HepG2 (cell line): ENCODE data around the gene ADRM1. TPM values are rescaled to one million over a fixed set of nuclear protein-coding genes. Genes with fewer than 3 reads are reported as not detected.

Source experiments
- AGO2 ChIP-seq: fragments of 200-400 bp; formaldehyde crosslinking; optimal IDR thresholded peaks from 2 replicates; pipeline ENCODE3; 2017; ENCODE audit warnings: mild to moderate bottlenecking, low read depth, low read length, moderate library complexity
- AHDC1 ChIP-seq: sonication (generic); formaldehyde crosslinking; IDR thresholded peaks from 2 replicates; pipeline ENCODE4 v1.5.1; 2020; ENCODE audit warnings: mild to moderate bottlenecking, missing genetic modification reagents, borderline replicate concordance
- MIER2 ChIP-seq: IDR thresholded peaks from 2 replicates; pipeline ENCODE4 v1.6.1; 2016; ENCODE audit warnings: missing biosample characterization, missing genetic modification reagents
- NFIC ChIP-seq: IDR thresholded peaks from 2 replicates; pipeline ENCODE4 v1.6.1; 2012; ENCODE audit warnings: mild to moderate bottlenecking, low read length, inconsistent platforms
- PITX1 ChIP-seq: sonication (generic); formaldehyde crosslinking; IDR thresholded peaks from 2 replicates; pipeline ENCODE4 v1.5.1; 2020; ENCODE audit warnings: mild to moderate bottlenecking, missing genetic modification reagents
- RBFOX2 ChIP-seq: fragments of 200-400 bp; formaldehyde crosslinking; IDR thresholded peaks from 2 replicates; pipeline ENCODE4 v1.6.1; 2017; ENCODE audit warnings: low read depth, mild to moderate bottlenecking, low read length
- RORA ChIP-seq: sonication (generic); formaldehyde crosslinking; IDR thresholded peaks from 2 replicates; pipeline ENCODE4 v1.5.0; 2020; ENCODE audit warnings: mild to moderate bottlenecking, missing genetic modification reagents, moderate library complexity
- SCMH1 ChIP-seq: sonication (generic); formaldehyde crosslinking; IDR thresholded peaks from 2 replicates; pipeline ENCODE4 v1.9.0; 2021; ENCODE audit warnings: missing genetic modification reagents, mild to moderate bottlenecking, borderline replicate concordance
- STAT6 ChIP-seq: sonication (generic); formaldehyde crosslinking; IDR thresholded peaks from 2 replicates; pipeline ENCODE4 v1.4.0; 2020; ENCODE audit warnings: missing genetic modification reagents, mild to moderate bottlenecking, borderline replicate concordance
- TBX2 ChIP-seq: sonication (generic); formaldehyde crosslinking; IDR thresholded peaks from 2 replicates; pipeline ENCODE4 v1.5.0; 2020; ENCODE audit warnings: missing genetic modification reagents, mild to moderate bottlenecking, borderline replicate concordance
- TEF ChIP-seq: sonication (generic); formaldehyde crosslinking; IDR thresholded peaks from 2 replicates; pipeline ENCODE4 v1.5.0; 2020; ENCODE audit warnings: missing genetic modification reagents
- TOE1 ChIP-seq: sonication (generic); formaldehyde crosslinking; IDR thresholded peaks from 2 replicates; pipeline ENCODE4 v1.4.0; 2020; ENCODE audit warnings: mild to moderate bottlenecking, missing genetic modification reagents
- ZC3H13 ChIP-seq: sonication (generic); formaldehyde crosslinking; IDR thresholded peaks from 2 replicates; pipeline ENCODE4 v1.8.1; 2023; ENCODE audit warnings: mild to moderate bottlenecking, missing genetic modification reagents, moderate library complexity
- ZFYVE20 ChIP-seq: sonication (generic); formaldehyde crosslinking; IDR thresholded peaks from 2 replicates; pipeline ENCODE4 v1.8.0; 2023; ENCODE audit warnings: low read depth, mild to moderate bottlenecking, moderate library complexity, missing genetic modification reagents, borderline replicate concordance
- ZNF124 ChIP-seq: sonication (generic); formaldehyde crosslinking; IDR thresholded peaks from 2 replicates; pipeline ENCODE4 v1.4.0; 2020; ENCODE audit warnings: missing genetic modification reagents
- ZNF143 ChIP-seq: sonication (generic); formaldehyde crosslinking; IDR thresholded peaks from 2 replicates; pipeline ENCODE4 v1.4.0; 2020; ENCODE audit warnings: missing genetic modification reagents
- ZNF296 ChIP-seq: sonication (generic); formaldehyde crosslinking; conservative IDR thresholded peaks from 2 replicates; pipeline ENCODE4 v1.5.0; 2020; ENCODE audit warnings: mild to moderate bottlenecking, missing genetic modification reagents
- ZNF501 ChIP-seq: sonication (generic); formaldehyde crosslinking; IDR thresholded peaks from 2 replicates; pipeline ENCODE4 v1.5.1; 2020; ENCODE audit warnings: mild to moderate bottlenecking, moderate library complexity, missing genetic modification reagents
- ZNF615 ChIP-seq: sonication (generic); formaldehyde crosslinking; IDR thresholded peaks from 2 replicates; pipeline ENCODE4 v1.5.0; 2020; ENCODE audit warnings: mild to moderate bottlenecking, missing genetic modification reagents, borderline replicate concordance
- ZNF619 ChIP-seq: sonication (generic); formaldehyde crosslinking; IDR thresholded peaks from 2 replicates; pipeline ENCODE4 v1.4.0; 2020; ENCODE audit warnings: mild to moderate bottlenecking, missing genetic modification reagents
- ZNF652 ChIP-seq: IDR thresholded peaks from 2 replicates; pipeline ENCODE4 v1.6.1; 2016; ENCODE audit warnings: low read depth, borderline replicate concordance
- ZNF883 ChIP-seq: sonication (generic); formaldehyde crosslinking; IDR thresholded peaks from 2 replicates; pipeline ENCODE4 v1.5.1; 2020; ENCODE audit warnings: mild to moderate bottlenecking, missing genetic modification reagents; ENCODE audit errors: not compliant biosample characterization
- polyA plus RNA-seq, 8 experiments: library from polyadenylated mRNA; depleted of rRNA in 3 of 8; stranded (reverse) in 7 of 8; unstranded in 1 of 8; fragments of >200 nt; fragmentation: Illumina TruSeq in 4 of 8; extraction: Trizol in 4 of 8; gene quantifications; 2 replicates each; pipeline versions ENCODE4 v1.2.1 to v1.2.3, GENCODE V29; 2011 to 2016; ENCODE audit warnings: low read depth in 4 of 8, missing spikeins in 1 of 8, mixed read lengths in 1 of 8; ENCODE audit not compliant: insufficient read depth in 1 of 8
- total RNA-seq, 5 experiments: library from RNA; depleted of rRNA; stranded (reverse); fragments of >200 nt; fragmentation: Illumina TruSeq; extraction: Trizol; gene quantifications; 2 replicates each; pipeline ENCODE4 v1.2.3, GENCODE V29; 2016; ENCODE audit warnings: low read depth in 1 of 5

ADRM1 gene
- total and polyA plus RNA-seq, 2 of the 13 experiments (the other 11 are each of a cell fraction or from before 2014, with no cell fraction given), result 92.9 to 154 TPM

DNA sequence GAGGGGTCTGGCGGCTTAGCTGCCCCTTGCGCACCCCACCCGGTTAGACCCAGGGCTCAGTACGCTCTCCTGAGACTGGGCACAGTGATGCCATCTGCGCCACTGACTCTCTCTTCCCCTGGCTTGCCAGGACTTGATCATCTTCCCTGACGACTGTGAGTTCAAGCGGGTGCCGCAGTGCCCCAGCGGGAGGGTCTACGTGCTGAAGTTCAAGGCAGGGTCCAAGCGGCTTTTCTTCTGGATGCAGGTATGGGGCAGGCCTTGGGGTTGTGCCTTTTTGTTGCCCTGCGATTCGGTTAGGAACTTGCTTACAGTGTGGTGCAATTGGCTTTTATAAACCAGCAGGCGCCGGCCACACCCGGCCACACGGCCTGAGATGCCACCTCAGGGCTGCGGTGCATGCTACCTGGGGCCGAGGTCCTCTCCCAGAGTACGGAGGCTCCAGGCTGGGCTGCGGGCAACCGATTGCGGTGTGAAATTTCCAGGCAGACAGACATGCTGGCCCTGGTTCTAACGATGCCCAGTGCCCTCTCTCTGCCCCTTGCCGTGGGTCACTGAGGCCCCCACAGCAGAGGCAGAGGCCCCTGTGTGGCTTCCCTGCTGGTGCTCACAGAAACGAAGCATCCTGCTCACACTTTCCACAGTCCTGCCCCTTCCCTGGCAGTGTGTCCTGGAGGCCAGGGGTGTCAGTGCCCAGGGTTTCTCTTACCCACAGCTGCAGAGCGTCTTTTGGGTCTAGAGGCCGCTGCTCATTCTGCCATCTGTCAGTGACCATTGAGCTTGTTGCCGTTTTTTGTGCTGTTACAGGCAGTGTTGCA lies 1.7 kb downstream of the ADRM1 start (continued):
- TF ChIP-seq AHDC1 (CRISPR knock-in tag) (no peak), MIER2 (CRISPR knock-in tag) (no peak), ZNF615 (CRISPR knock-in tag) (no peak), TBX2 (CRISPR knock-in tag) (no peak), AGO2 (peak; percentile 94), ZNF143 (CRISPR knock-in tag) (no peak), ZNF619 (no peak), ZFYVE20 (CRISPR knock-in tag) (no peak), ZC3H13 (CRISPR knock-in tag) (peak; percentile 70), ZNF652 (CRISPR knock-in tag) (no peak), ZNF883 (CRISPR knock-in tag) (no peak), TOE1 (CRISPR knock-in tag) (no peak), ZNF296 (CRISPR knock-in tag) (no peak; the same call in 1 of the 2 replicates), NFIC (no peak), SCMH1 (CRISPR knock-in tag) (no peak), RBFOX2 (peak; percentile 1; the same call in 1 of the 2 replicates), STAT6 (CRISPR knock-in tag) (no peak), PITX1 (CRISPR knock-in tag) (no peak), RORA (CRISPR knock-in tag) (no peak), ZNF501 (CRISPR knock-in tag) (no peak), TEF (CRISPR knock-in tag) (no peak), ZNF124 (CRISPR knock-in tag) (no peak)
